Lower leg skin (tissue), 4 donors: ENCODE data around the gene PAFAH1B1. TPM values are rescaled to one million over a fixed set of nuclear protein-coding genes. Genes with fewer than 3 reads are reported as not detected.
A peak's percentile ranks its signal among the peaks of the same experiment; 100 is the strongest.

ENCODE experiments used
- DNase-seq, 2 donors: peaks; one replicate each; pipeline ENCODE4 v3.0.0-alpha.2; 2019; ENCODE audit warnings: low spot score in 2 of 2
- H3K4me3 ChIP-seq: fragments of 200-600 bp; sonication (generic); 2 replicates; pipeline ENCODE4 v1.5.1; 2017; ENCODE audit warnings: mild to moderate bottlenecking, low read depth; ENCODE audit not compliant: poor library complexity, severe bottlenecking
- CTCF ChIP-seq, 3 donors: fragments of 450-650 bp; IDR thresholded peaks; one replicate each; pipeline ENCODE4 v1.5.1; 2016; ENCODE audit warnings: antibody characterized with exemption in 3 of 3, mild to moderate bottlenecking in 3 of 3, moderate library complexity in 2 of 3
- POLR2A ChIP-seq, 2 donors: fragments of 450-650 bp; IDR thresholded peaks; one replicate each; pipeline ENCODE4 v1.6.1; 2016 to 2017; ENCODE audit warnings: antibody characterized with exemption in 2 of 2, mild to moderate bottlenecking in 1 of 2, moderate library complexity in 1 of 2
- WGBS, 2 donors: methylation state at CpG; one replicate each; pipeline ENCODE4 v1.1.5; 2018; 5-methylcytosine and 5-hydroxymethylcytosine counted together
- intact Hi-C: fragments of 100-400 bp; cut with DNase I; formaldehyde crosslinking; loops from one replicate; pipeline ENCODE4 v1.15.0; 2023; ENCODE audit warnings: low total_unique reads
- total RNA-seq, 4 donors: library from RNA; depleted of rRNA; stranded (reverse); fragments of >200 nt; gene quantifications; one replicate each; pipeline ENCODE4 v1.1.0, GENCODE V29; 2016

Gene PAFAH1B1
- total RNA-seq, 4 donors from 2014 or later, result 58.7 to 121 (median 94.6) TPM

GRCh38 chr17:2551493-2551892 is 42.0 kb upstream of the PAFAH1B1 start:
- TF ChIP-seq CTCF (IDR thresholded peaks at IDR 0.05) (no peak), POLR2A (IDR thresholded peaks at IDR 0.05) (no peak)
- DNase-seq, result no peak
- WGBS, 2 donors, result 41 to 46% methylated on average over 10 of the region's 10 CpGs
- intact Hi-C loops, result no loop called here
- H3K4me3 ChIP-seq, result no peak overlapping the region

GRCh38 chr17:2551928-2552327 is 41.5 kb upstream of the PAFAH1B1 start:
- H3K4me3 ChIP-seq, result no peak overlapping the region
- no peak for DNase-seq
- 57 to 63% methylated on average over 9 of the region's 9 CpGs for WGBS, 2 donors
- intact Hi-C loops, result no loop called here
- no peak for TF ChIP-seq POLR2A (IDR thresholded peaks at IDR 0.05)
- no peak for TF ChIP-seq CTCF (IDR thresholded peaks at IDR 0.05)

- TF ChIP-seq POLR2A (IDR thresholded peaks at IDR 0.05), result no peak
- no peak for TF ChIP-seq CTCF (IDR thresholded peaks at IDR 0.05)
- intact Hi-C loops, result no loop called here
These were observed 32.8 kb upstream of the PAFAH1B1 start for GRCh38 chr17:2560658-2561057.

GRCh38 chr17:2562162-2562858 is 31.1 kb upstream of the PAFAH1B1 start:
- 82% methylated on average over 8 of the region's 8 CpGs for WGBS, 2 donors
- intact Hi-C loops, result no loop called here
- no peak for TF ChIP-seq CTCF (IDR thresholded peaks at IDR 0.05)
- TF ChIP-seq POLR2A (IDR thresholded peaks at IDR 0.05), result no peak
- no peak overlapping the region for H3K4me3 ChIP-seq
- no peak for DNase-seq

More at GRCh38 chr17:2560658-2561057, 32.8 kb upstream of the PAFAH1B1 start:
- DNase-seq, result no peak
- WGBS, 2 donors, result 79 to 83% methylated on average over 5 of the region's 5 CpGs
- no peak overlapping the region for H3K4me3 ChIP-seq

GRCh38 chr17:2563061-2563460 is 30.4 kb upstream of the PAFAH1B1 start:
- H3K4me3 ChIP-seq, result no peak overlapping the region
- no peak for TF ChIP-seq POLR2A (IDR thresholded peaks at IDR 0.05)
- no peak for TF ChIP-seq CTCF (IDR thresholded peaks at IDR 0.05)
- DNase-seq, result peak in 1 of 2 donors; percentile 15
- WGBS, 2 donors, result 52 to 57% methylated on average over 7 of the region's 7 CpGs
- intact Hi-C loops, result no loop called here

GRCh38 chr17:2563543-2563942 is 29.9 kb upstream of the PAFAH1B1 start:
- no peak for DNase-seq
- no peak overlapping the region for H3K4me3 ChIP-seq
- intact Hi-C loops, result no loop called here
- no peak for TF ChIP-seq CTCF (IDR thresholded peaks at IDR 0.05)
- TF ChIP-seq POLR2A (IDR thresholded peaks at IDR 0.05), result no peak
- 50 to 55% methylated on average over 6 of the region's 6 CpGs for WGBS, 2 donors
